Gastrocnemius medialis (tissue), 4 donors: Measurements from ENCODE around the gene RELA.
"Not testable (repeated sequence)": the region's sequence is repeated elsewhere in the genome, so short reads cannot be mapped to it uniquely, and the experiment has no call there.

Experiments used
- POLR2A ChIP-seq, 2 donors: fragments of 450-650 bp; IDR thresholded peaks; one replicate each; pipeline ENCODE4 v1.6.1; 2017; ENCODE audit warnings: antibody characterized with exemption in 2 of 2, mild to moderate bottlenecking in 2 of 2, moderate library complexity in 2 of 2
- TF ChIP-seq, protein P1 (sequence below), 5 experiments: fragments of 450-650 bp in 3 of 5; fragments of 200-600 bp in 2 of 5; sonication (generic) in 2 of 5; IDR thresholded peaks in 4 of 5; conservative IDR thresholded peaks in 1 of 5; 1 replicate in 4 of 5; 2 replicates in 1 of 5; pipeline ENCODE4 v1.5.1; 2016 to 2019; ENCODE audit warnings: antibody characterized with exemption in 5 of 5, mild to moderate bottlenecking in 3 of 5, moderate library complexity in 3 of 5

DNA sequence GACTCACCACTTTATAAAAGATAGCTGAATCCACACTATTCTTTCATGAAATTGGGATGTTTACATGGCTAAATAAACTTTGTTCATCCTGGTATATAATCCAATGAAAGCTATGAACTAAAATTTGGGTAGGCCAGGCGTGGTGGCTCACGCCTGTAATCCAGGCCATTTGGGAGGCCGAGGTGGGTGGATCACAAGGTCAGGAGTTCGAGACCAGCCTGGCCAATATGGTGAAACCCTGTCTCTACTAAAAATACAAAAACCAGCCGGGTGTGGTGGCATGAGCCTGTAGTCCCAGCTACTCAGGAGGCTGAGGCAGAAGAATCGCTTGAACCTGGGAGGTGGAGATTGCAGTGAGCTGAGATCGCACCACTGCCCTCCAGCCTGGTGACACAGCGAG is 29.1 kb upstream of the RELA start:
- TF ChIP-seq, protein P1, sequence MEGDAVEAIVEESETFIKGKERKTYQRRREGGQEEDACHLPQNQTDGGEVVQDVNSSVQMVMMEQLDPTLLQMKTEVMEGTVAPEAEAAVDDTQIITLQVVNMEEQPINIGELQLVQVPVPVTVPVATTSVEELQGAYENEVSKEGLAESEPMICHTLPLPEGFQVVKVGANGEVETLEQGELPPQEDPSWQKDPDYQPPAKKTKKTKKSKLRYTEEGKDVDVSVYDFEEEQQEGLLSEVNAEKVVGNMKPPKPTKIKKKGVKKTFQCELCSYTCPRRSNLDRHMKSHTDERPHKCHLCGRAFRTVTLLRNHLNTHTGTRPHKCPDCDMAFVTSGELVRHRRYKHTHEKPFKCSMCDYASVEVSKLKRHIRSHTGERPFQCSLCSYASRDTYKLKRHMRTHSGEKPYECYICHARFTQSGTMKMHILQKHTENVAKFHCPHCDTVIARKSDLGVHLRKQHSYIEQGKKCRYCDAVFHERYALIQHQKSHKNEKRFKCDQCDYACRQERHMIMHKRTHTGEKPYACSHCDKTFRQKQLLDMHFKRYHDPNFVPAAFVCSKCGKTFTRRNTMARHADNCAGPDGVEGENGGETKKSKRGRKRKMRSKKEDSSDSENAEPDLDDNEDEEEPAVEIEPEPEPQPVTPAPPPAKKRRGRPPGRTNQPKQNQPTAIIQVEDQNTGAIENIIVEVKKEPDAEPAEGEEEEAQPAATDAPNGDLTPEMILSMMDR (IDR thresholded peaks at IDR 0.05 in 4 of 5, conservative IDR thresholded peaks at IDR 0.05 in 1 of 5) = not testable (repeated sequence)
- TF ChIP-seq POLR2A (IDR thresholded peaks at IDR 0.05) = not testable (repeated sequence)
